GM19238 (cell line): ENCODE data around the gene AMDHD2.
A peak's percentile ranks its signal among the peaks of the same experiment; 100 is the strongest.
"Not testable (repeated sequence)": the region's sequence is repeated elsewhere in the genome, so short reads cannot be mapped to it uniquely, and the experiment has no call there.

Experiments
- DNase-seq: peaks from one replicate; pipeline ENCODE4 v3.0.0; 2011; ENCODE audit warnings: low spot score; ENCODE audit not compliant: insufficient read length

Gene AMDHD2

GRCh38 chr16:2532494-2533141 lies 12.4 kb downstream of the AMDHD2 start:
- peak; percentile 51 for DNase-seq

DNA sequence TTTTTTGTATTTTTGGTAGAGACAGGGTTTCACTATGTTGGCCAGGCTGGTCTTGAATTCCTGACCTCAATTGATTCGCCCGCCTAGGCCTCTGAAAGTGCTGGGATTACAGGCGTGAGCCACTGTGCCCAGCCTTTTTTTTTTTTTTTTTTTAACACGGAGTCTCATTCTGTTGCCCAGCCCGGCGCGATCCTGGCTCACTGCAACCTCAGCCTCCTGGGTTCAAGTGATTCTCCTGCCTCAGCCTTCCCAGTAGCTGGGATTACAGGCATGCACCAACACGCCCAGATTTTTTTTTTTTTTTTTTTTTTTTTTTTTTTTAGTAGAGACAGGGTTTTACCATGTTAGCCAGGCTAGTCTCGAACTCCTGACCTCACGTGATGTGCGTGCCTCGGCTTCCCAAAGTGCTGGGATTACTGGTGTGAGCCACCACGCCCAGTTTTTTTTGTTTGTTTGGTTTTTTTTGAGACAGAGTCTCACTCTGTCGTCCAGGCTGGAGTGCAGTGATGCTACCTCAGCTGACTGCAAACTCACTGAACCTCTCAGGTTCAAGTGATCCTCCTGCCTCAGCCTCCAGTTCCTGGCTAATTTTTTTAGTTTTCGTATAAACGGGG lies 13.1 kb downstream of the AMDHD2 start:
- DNase-seq: not testable (repeated sequence)

GRCh38 chr16:2533912-2534311 lies 13.7 kb downstream of the AMDHD2 start:
- no peak for DNase-seq

DNA sequence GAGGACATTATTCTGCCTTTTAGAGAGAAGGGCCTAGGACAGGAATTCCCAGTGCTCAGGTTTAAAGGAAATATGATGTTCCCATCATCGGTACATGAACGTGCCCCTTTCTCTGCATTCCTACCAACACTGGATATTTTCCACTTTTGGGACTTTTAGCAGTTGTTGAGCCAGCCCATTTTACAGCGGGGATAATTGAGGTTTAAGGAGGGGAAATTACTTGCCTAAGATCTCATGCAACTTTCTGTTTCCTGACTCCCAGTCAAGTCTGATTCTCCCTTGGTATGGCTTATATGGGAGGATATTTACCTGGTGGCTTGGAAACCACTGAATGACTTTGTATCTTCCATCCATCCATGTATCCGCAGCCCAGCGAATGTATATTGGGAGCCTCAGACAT lies 14.2 kb downstream of the AMDHD2 start:
- not testable (repeated sequence) for DNase-seq

- DNase-seq: no peak
These were observed 15.4 kb downstream of the AMDHD2 start for GRCh38 chr16:2535625-2536013.

GRCh38 chr16:2537451-2538379 lies 17.5 kb downstream of the AMDHD2 start, which contains the start of gene PDPK1:
Gene PDPK1 (plus strand): TSS chr16:2538021. CDS start chr16:2538113, 92 bp downstream.
- DNase-seq: peak; percentile 94

DNA sequence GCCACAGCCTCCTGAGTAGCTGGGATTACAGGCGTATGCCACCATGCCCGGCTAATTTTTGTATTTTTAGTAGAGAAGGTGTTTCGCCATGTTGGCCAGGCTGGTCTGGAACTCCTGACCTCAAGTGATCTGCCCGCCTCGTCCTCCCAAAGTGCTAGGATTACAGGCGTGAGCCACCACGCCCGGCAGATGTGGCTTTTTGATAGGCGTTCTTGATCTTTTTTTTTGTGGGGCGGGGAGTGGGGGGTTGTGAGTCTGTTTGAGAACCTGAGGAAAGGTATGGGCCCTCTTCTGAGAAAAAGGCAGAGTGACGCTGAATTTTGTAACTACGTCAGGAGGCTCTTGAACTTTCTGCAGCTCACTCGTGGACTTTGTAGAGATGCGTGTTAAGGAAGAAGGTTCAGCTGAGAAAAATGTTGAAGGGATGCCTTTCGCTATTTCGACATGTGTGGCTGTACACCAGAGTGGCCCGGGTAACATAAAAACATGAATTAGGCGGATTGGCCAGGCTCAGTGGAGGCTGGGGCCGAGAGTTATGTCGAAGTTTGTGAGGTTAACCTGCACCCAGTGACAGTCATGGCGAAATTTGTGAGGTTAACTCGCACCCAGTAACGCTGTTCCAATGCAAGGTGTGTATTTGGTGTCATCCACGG lies 19.1 kb downstream of the AMDHD2 start:
- DNase-seq: not testable (repeated sequence)

GRCh38 chr16:2539845-2540458 lies 19.8 kb downstream of the AMDHD2 start:
- not testable (repeated sequence) for DNase-seq

DNA sequence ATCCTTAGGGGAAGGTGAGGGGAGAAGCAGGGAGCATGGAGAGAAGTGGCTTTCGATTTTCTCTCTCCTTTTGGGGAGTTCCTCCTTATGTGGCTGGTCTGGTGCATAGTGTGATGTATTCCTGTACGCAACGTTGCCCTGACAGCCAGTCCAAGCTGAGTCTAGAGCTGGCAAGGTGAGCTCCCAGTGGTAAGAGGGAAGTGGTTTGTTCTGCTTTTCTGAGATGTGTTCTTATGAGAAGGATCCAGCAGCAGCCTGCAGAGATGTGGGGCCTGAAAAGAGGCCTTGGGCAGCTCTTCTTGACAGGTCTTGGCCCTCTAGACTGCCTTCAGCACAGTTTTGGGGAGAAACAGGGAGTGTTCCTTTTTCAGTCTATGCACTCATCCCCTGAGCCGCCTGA lies 20.7 kb downstream of the AMDHD2 start:
- not testable (repeated sequence) for DNase-seq

DNA sequence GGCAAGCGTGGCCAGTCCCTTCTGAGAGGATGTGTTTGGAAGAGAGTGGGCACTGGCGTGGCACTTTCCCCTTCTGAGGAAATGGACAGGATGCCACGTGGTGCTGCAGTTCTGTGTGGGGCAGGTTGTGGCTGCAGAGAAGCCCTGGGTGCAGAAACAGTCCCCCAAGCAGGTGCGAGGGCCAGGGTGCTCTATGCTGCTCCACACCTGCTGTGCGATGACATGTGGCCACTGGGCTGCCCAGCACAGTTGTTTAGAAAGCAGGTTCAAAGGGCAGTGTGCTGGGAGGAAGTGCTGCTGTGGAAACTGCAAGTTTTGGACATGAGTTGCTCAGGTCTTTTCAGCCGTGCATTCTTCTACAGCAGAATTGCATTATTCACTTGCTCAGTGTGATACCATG lies 21.2 kb downstream of the AMDHD2 start:
- DNase-seq: not testable (repeated sequence)

DNA sequence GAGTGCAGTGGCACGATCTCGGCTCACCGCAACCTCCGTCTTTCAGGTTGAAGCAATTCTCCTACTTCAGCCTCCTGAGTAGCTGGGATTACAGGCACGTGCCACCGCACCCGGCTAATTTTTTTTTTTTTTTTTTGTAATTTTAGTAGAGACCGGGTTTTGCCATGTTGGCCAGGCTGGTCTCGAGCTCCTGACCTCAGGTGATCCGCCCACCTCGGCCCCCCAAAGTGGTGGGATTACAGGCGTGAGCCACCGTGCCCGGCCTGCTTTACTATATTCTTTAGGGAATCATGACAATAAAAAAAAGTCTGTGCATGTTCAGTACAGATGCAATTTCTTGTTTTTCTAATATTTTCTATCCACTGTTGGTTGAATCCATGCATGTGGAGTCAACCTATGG lies 23.6 kb downstream of the AMDHD2 start:
- not testable (repeated sequence) for DNase-seq

GRCh38 chr16:2550283-2550878 lies 30.2 kb downstream of the AMDHD2 start:
- not testable (repeated sequence) for DNase-seq

DNA sequence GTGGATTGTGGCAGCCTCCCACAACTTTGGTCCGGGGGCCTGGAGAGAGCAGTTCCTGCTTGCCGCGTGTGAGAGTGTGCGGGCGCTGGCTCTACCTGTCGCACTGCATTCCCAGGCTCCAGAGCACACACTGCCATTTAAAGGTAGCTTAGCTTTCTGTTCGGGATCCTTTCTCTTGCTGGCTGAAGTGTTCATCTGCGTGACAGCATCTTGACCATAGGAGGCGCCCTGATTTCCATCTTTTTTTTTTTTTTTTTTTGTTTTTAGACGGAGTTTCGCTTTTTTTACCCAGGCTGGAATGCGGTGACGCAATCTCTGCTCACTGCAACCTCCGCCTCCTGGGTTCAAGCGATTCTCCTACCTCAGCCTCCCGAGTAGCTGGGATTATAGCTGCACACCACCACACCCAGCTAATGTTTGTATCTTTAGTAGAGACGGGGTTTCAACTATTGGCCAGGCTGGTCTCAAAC lies 31.3 kb downstream of the AMDHD2 start:
- DNase-seq: not testable (repeated sequence)

DNA sequence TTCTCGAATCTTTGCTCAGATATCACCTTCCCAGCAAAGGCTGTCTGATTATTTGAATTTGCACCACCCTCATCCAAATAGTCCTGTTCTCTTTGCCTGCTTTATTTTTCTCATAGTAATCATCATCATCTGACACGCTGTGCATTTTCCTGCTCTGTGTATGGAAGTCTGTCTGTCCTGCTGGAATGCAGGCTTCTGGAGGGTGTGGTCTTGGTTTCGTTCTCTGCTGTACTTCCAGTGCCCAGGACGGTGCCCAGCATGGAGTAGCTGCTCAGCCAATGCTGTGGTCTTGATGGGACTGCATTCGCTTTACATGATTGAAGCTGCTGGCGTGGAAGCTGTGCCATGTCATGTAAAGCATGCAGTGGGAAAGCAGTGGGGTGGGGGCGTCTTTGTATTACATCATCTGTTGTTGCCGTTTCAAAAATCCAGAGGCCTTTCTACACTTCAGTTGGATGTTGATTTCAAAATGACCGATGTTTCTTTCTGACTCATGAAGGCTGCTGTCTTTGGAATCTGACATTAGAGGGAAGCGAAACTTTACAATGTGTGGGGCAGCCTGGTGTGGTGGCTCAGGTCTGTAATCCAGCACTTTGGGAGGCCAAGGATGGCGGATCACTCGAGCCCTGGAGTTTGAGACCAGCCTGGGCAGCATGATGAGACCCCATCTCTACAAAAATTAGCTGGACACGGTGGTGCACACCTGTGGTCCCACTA lies 34.7 kb downstream of the AMDHD2 start:
- DNase-seq: not testable (repeated sequence)

DNA sequence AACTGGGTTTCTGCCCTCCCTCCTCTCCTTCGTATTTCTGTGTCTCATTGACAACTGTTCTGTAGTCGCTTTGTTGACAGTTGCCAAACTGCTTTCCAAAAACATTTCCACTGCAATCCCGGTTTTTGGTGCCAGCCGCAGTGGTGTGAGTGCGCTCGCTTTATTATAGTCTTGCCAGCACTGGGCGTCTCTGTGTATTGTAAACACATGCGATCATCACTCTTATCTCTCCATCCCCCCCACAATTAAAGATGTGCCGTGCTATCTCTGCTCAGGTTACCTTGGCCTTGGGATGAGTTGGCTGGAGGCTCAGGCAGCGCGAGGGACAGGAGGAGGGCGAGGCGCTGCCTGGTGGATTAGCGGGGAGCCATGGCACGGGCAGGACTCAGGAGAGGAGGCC lies 37.0 kb downstream of the AMDHD2 start:
- DNase-seq: not testable (repeated sequence)

DNA sequence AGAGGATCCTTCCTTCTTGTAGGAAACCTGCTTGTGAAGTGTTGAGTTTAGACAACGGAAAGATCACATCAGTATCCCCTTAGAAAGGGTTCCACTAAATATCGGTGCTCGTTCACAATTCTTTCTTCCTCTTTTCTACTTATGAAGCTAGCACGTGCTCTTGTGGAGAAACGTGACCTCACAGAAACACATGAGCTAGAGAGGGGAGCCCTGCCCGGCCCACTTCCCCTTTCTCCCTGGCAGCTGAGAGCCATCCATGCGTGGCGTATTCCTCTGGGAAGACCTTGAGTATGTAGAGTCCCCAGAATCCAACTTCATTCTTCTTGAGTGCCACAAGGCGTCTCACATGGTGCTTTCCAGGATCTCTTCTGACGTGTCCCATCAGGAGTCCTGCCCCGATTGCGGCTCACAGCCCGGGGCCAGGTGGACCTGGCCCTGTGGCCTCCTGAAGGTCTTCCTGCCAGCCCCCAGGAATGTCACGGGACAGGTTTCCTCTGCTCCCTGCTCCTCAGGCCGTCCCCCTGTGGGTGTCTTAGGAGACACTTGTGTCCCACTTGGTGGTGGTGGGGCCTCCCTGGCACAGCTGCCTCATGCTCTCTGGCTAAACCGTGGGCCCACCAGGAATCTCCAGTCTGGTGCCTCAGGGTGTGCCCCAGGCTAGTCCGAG lies 40.1 kb downstream of the AMDHD2 start:
- not testable (repeated sequence) for DNase-seq

DNA sequence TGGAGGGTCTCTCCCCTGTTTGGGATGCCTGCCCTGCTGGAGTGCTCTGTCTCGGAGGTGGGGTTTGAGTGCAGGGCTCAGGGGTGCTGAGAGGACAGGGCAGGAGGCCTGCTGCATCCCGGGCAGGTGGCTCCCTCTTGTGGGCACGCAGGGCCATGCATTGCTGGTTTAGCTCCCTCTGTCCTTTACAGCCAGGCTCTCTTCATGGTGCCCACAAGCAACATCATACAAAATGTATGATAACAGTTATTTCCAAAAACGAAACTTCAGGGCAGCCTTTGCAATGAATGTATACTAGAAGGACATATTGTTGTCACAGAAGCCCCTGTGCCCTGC lies 40.6 kb downstream of the AMDHD2 start:
- DNase-seq: not testable (repeated sequence)

GRCh38 chr16:2567506-2567905 lies 47.3 kb downstream of the AMDHD2 start:
- DNase-seq: not testable (repeated sequence)

DNA sequence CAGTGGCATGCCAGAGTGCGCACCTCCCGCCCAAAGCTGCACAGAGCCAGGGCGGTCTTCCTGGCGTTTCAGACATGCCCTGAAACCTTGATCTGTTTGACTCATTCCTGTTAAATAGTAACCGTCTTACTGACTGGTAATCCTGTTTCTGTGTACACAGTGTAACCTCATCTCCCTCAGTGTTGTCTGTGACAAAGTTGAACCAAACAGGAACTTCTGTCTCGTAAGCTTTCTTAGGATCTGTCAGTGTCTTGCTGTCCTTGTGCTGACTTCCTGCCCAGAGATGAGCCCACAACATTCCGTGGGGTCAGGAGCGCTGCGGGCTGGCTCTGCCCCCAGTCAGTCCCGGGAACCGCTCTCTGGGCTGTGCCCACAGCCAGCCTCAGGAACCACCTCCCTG lies 48.4 kb downstream of the AMDHD2 start:
- not testable (repeated sequence) for DNase-seq
